A549 (cell line): ENCODE measurements around the gene ANO4. TPM values are rescaled to one million over a fixed set of nuclear protein-coding genes. Genes with fewer than 3 reads are reported as not detected.

Source experiments
- ATAC-seq, 2 experiments: fragments of 200-7000 bp in 1 of 2; fragments of >200 bp in 1 of 2; cut with Nextera tagmentation in 1 of 2; cut with Tn5 transposase in 1 of 2; 3 replicates each; pipeline versions ENCODE4 v1.8.0 to v1.9.1; 2018 to 2020; ENCODE audit warnings: mild to moderate bottlenecking in 1 of 2, moderate library complexity in 1 of 2
- CTCF ChIA-PET: fragments of 300-600 bp; sonication (Branson Sonifier 250); formaldehyde crosslinking; extraction: SDS; loops from one replicate; lab custom pipeline; 2021; ENCODE audit warnings: antibody characterized with exemption, inconsistent platforms; lab: Yijun Ruan, JAX
- POLR2A ChIA-PET: fragments of 350-600 bp; formaldehyde crosslinking; extraction: SDS; loops from one replicate; lab custom pipeline; 2021; ENCODE audit warnings: antibody characterized with exemption, inconsistent platforms; lab: Yijun Ruan, JAX
- DNase-seq, 2 experiments: peaks; one replicate each; pipeline versions ENCODE4 v3.0.0 to v3.0.0-alpha.2; 2011 to 2016; ENCODE audit warnings: low read depth in 1 of 2, low spot score in 1 of 2
- FAIRE-seq: peaks from 2 replicates; lab custom pipeline; 2011; peaks lifted over from hg19 to GRCh38; lab: Jason Lieb, UNC
- H3K27ac ChIP-seq, 2 experiments: fragments of >200 bp; sonication (Bioruptor Twin); formaldehyde crosslinking; 3 replicates each; pipeline ENCODE4 v1.5.1; 2016 to 2017
- H3K4me1 ChIP-seq: fragments of >200 bp; sonication (Bioruptor Twin); formaldehyde crosslinking; 3 replicates; pipeline ENCODE4 v1.6.1; 2016
- H3K4me2 ChIP-seq: fragments of >200 bp; sonication (Bioruptor Twin); formaldehyde crosslinking; 3 replicates; pipeline ENCODE4 v1.6.1; 2016
- H3K4me3 ChIP-seq: fragments of >200 bp; sonication (Bioruptor Twin); formaldehyde crosslinking; 3 replicates; pipeline ENCODE4 v1.5.1; 2016
- H3K9me3 ChIP-seq: fragments of >200 bp; sonication (Bioruptor Twin); formaldehyde crosslinking; 3 replicates; pipeline ENCODE4 v1.6.1; 2016
- ATOH8 ChIP-seq: fragments of 250-450 bp; sonication (Bioruptor Pico); IDR thresholded peaks from 2 replicates; pipeline ENCODE4 v1.5.0; 2020; ENCODE audit warnings: low read depth, mild to moderate bottlenecking, moderate library complexity
- BHLHE40 ChIP-seq: IDR thresholded peaks from 2 replicates; pipeline ENCODE4 v1.6.1; 2012; ENCODE audit warnings: low read depth, low read length, inconsistent platforms
- CBX8 ChIP-seq: fragments of 200-600 bp; sonication (generic); IDR thresholded peaks from 2 replicates; pipeline ENCODE4 v1.6.1; 2016
- CEBPB ChIP-seq, 2 experiments: fragments of >200 bp in 1 of 2; sonication (Bioruptor Twin) in 1 of 2; formaldehyde crosslinking in 1 of 2; IDR thresholded peaks; 2 replicates each; pipeline ENCODE4 v1.6.1; 2012 to 2016
- CHD4 ChIP-seq: fragments of 200-600 bp; sonication (generic); IDR thresholded peaks from 2 replicates; pipeline ENCODE4 v1.6.1; 2016; ENCODE audit warnings: antibody characterized with exemption, mild to moderate bottlenecking, borderline replicate concordance
- CTCF ChIP-seq: fragments of >200 bp; sonication (Bioruptor Twin); formaldehyde crosslinking; IDR thresholded peaks from 3 replicates; pipeline ENCODE4 v1.5.1; 2016
- ELK1 ChIP-seq: fragments of 150-350 bp; IDR thresholded peaks from 2 replicates; pipeline ENCODE4 v1.6.1; 2014; ENCODE audit warnings: low read depth, mild to moderate bottlenecking, low read length
- FOSL2 ChIP-seq, 2 experiments: fragments of 450-650 bp in 1 of 2; fragments of >200 bp in 1 of 2; sonication (Bioruptor Twin) in 1 of 2; formaldehyde crosslinking; IDR thresholded peaks; 2 replicates each; pipeline versions ENCODE4 v1.5.0 to v1.6.1; 2016 to 2020; ENCODE audit warnings: mild to moderate bottlenecking in 1 of 2, moderate library complexity in 1 of 2
- FOXS1 ChIP-seq: fragments of 250-450 bp; sonication (Bioruptor Pico); IDR thresholded peaks from 2 replicates; pipeline ENCODE4 v1.5.0; 2020; ENCODE audit warnings: mild to moderate bottlenecking, moderate library complexity
- GATA3 ChIP-seq: IDR thresholded peaks from 2 replicates; pipeline ENCODE4 v1.6.1; 2012; ENCODE audit warnings: borderline replicate concordance
- HES2 ChIP-seq: fragments of >200 bp; sonication (Bioruptor Twin); formaldehyde crosslinking; IDR thresholded peaks from 2 replicates; pipeline ENCODE4 v1.6.1; 2016
- HOXA7 ChIP-seq: fragments of 250-450 bp; sonication (Bioruptor Pico); IDR thresholded peaks from 2 replicates; pipeline ENCODE4 v1.5.0; 2020; ENCODE audit warnings: mild to moderate bottlenecking, moderate library complexity
- HOXB13 ChIP-seq: fragments of 250-450 bp; sonication (Bioruptor Pico); IDR thresholded peaks from 2 replicates; pipeline ENCODE4 v1.5.0; 2020; ENCODE audit warnings: low read depth, mild to moderate bottlenecking, moderate library complexity
- HOXB5 ChIP-seq: fragments of 250-450 bp; sonication (Bioruptor Pico); IDR thresholded peaks from 2 replicates; pipeline ENCODE4 v1.5.0; 2020; ENCODE audit warnings: mild to moderate bottlenecking, moderate library complexity
- JUN ChIP-seq, 2 experiments: fragments of >200 bp; sonication (Bioruptor Twin); formaldehyde crosslinking; IDR thresholded peaks; 2 replicates in 1 of 2; 3 replicates in 1 of 2; pipeline ENCODE4 v1.6.1; 2016 to 2017
- JUNB ChIP-seq: fragments of >200 bp; sonication (Bioruptor Twin); formaldehyde crosslinking; IDR thresholded peaks from 2 replicates; pipeline ENCODE4 v1.6.1; 2016
- KDM1A ChIP-seq: fragments of 200-600 bp; sonication (generic); IDR thresholded peaks from 2 replicates; pipeline ENCODE4 v1.6.1; 2016; ENCODE audit warnings: low read depth, mild to moderate bottlenecking
- MAZ ChIP-seq: fragments of 150-350 bp; IDR thresholded peaks from 2 replicates; pipeline ENCODE4 v1.6.1; 2014; ENCODE audit warnings: antibody characterized with exemption, low read depth, low read length, borderline replicate concordance
- PBX3 ChIP-seq: IDR thresholded peaks from 2 replicates; pipeline ENCODE4 v1.6.1; 2012
- PHF8 ChIP-seq: fragments of 200-600 bp; sonication (generic); IDR thresholded peaks from 2 replicates; pipeline ENCODE4 v1.6.1; 2016; ENCODE audit warnings: low read depth, mild to moderate bottlenecking, antibody characterized with exemption, moderate library complexity, borderline replicate concordance
- POLR2AphosphoS2 ChIP-seq: conservative IDR thresholded peaks from 2 replicates; pipeline ENCODE4 v1.6.1; 2012; ENCODE audit warnings: low read length, improper control_type of control experiment, inconsistent platforms
- RARB ChIP-seq: fragments of 250-450 bp; sonication (Bioruptor Pico); IDR thresholded peaks from 2 replicates; pipeline ENCODE4 v1.8.0; 2021; ENCODE audit warnings: mild to moderate bottlenecking, moderate library complexity
- TP53 ChIP-seq: fragments of 250-450 bp; sonication (Bioruptor Pico); IDR thresholded peaks from 2 replicates; pipeline ENCODE4 v1.5.0; 2021; ENCODE audit warnings: mild to moderate bottlenecking, moderate library complexity
- ZC3H11A ChIP-seq: fragments of 450-650 bp; IDR thresholded peaks from 2 replicates; pipeline ENCODE4 v1.6.1; 2014; ENCODE audit warnings: antibody characterized with exemption, mild to moderate bottlenecking
- ZFP36 ChIP-seq: fragments of 450-650 bp; IDR thresholded peaks from 2 replicates; pipeline ENCODE4 v1.6.1; 2014; ENCODE audit warnings: borderline replicate concordance; ENCODE audit not compliant: partially characterized antibody
- ZSCAN20 ChIP-seq: fragments of 250-450 bp; sonication (Bioruptor Pico); IDR thresholded peaks from 2 replicates; pipeline ENCODE4 v1.8.0; 2022; ENCODE audit warnings: mild to moderate bottlenecking, moderate library complexity
- WGBS: methylation state at CpG from one replicate; pipeline ENCODE4 v1.1.6; 2017; ENCODE audit errors: missing lambda C conversion rate; 5-methylcytosine and 5-hydroxymethylcytosine counted together
- polyA plus RNA-seq, 4 experiments: library from polyadenylated mRNA; depleted of rRNA in 3 of 4; stranded (reverse); fragments of >200 nt; fragmentation: RNase III in 1 of 4; extraction: RNeasy Plus Mini Kit Qiagen cat#74134 plus additional on column Dnase treatment in 1 of 4; gene quantifications; 2 replicates in 3 of 4; 3 replicates in 1 of 4; pipeline ENCODE4 v1.2.3, GENCODE V29; 2011 to 2017

ANO4 gene
- polyA plus RNA-seq, 2 of the 4 experiments (the other 2 are of a cell fraction): 0.17 TPM; not detected in 1

GRCh38 chr12:101076921-101077320, 282.3 kb downstream of the ANO4 start:
- ChIA-PET CTCF (no interaction called here), POLR2A (no interaction called here)
- Histone ChIP-seq H3K4me2 (no peak overlapping the region), H3K4me1 (no peaks in the 10 kb centered on the region), H3K9me3 (no peaks in the 10 kb centered on the region), H3K4me3 (no peak overlapping the region), H3K27ac (no peak overlapping the region)
- FAIRE-seq (no peak), ATAC-seq (no peak), DNase-seq (no peak)
- TF ChIP-seq ZSCAN20 (no peak), GATA3 (no peak), CEBPB (IDR thresholded peaks at IDR 0.05) (no peak), BHLHE40 (no peak), PBX3 (no peak), KDM1A (no peak), HOXB13 (CRISPR knock-in tag) (no peak), CTCF (no peak), ZFP36 (no peak), ZC3H11A (no peak), PHF8 (no peak), RARB (no peak), CBX8 (no peak), JUNB (no peak), ATOH8 (CRISPR knock-in tag) (no peak), JUN (IDR thresholded peaks at IDR 0.05) (no peak), FOXS1 (CRISPR knock-in tag) (no peak)
- 6% methylated on average over 4 of the region's 4 CpGs for WGBS

- DNase-seq (no peak), FAIRE-seq (no peak), ATAC-seq (no peak)
- Histone ChIP-seq H3K9me3 (no peaks in the 10 kb centered on the region), H3K4me2 (no peak overlapping the region), H3K4me3 (no peak overlapping the region), H3K27ac (no peak overlapping the region), H3K4me1 (no peaks in the 10 kb centered on the region)
- ChIA-PET POLR2A (no interaction called here), CTCF (no interaction called here)
- WGBS: 36% methylated on average over 3 of the region's 3 CpGs
- TF ChIP-seq HOXB5 (CRISPR knock-in tag): no peak
- TF ChIP-seq HOXA7 (CRISPR knock-in tag): no peak
- TF ChIP-seq ZSCAN20: no peak
- TF ChIP-seq TP53: no peak
- TF ChIP-seq POLR2AphosphoS2: no peak
- no peak for TF ChIP-seq MAZ
- no peak for TF ChIP-seq JUN (IDR thresholded peaks at IDR 0.05)
- no peak for TF ChIP-seq CHD4
- no peak for TF ChIP-seq FOSL2 (IDR thresholded peaks at IDR 0.05)
- no peak for TF ChIP-seq FOSL2 (CRISPR knock-in tag; IDR thresholded peaks at IDR 0.05)
- no peak for TF ChIP-seq ELK1
- no peak for TF ChIP-seq HES2
- TF ChIP-seq CTCF: no peak
- no peak for TF ChIP-seq PHF8
- TF ChIP-seq ATOH8 (CRISPR knock-in tag): no peak
Observed at GRCh38 chr12:101077791-101078528, 283.4 kb downstream of the ANO4 start.
